ENCODE data around the gene REP15.
A peak's percentile ranks its signal among the peaks of the same experiment; 100 is the strongest.

The REP15 gene

DNA sequence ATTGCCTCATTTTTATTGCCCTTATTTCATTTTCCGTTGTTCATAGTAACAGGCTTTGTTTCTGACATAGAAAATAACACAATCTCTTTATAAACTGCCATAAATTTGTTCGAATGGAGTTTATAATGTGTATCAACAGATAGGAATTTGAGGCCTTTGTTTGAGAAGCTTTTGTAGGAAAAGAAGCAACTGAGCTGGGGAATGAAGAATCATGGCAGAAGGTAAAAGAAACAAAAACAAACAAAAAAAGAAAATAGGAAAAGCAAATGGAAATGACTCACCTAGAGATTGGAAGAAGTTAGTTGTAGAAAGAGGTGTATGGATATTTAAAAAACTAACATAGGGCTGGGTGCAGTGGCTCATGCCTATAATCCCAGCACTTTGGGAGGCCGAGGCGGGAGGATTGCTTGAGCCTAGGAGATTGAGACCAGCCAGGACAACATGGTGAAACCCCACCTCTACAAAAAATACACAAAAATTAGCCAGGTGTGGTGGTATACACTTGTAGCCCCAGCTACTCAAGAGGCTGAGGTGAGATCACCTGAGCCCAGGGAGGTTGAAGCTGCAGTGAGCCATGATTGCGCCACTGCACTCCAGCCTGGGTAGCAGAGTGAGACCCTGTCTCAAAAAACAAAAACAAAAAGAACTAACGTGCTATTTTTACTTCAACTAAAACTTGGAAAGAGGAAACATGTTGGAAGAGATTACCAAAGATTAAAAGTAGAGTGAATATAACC lies 523 bp upstream of the REP15 start:
- TF ChIP-seq CTCF (IDR thresholded peaks at IDR 0.05; ENCODE audit: control insufficient read depth, extremely low read depth, insufficient read depth): no peak
- no peak overlapping the region for H3K4me3 ChIP-seq (ENCODE audit: low read depth, low read length)
- DNase-seq (ENCODE audit: low read depth): no peak

DNA sequence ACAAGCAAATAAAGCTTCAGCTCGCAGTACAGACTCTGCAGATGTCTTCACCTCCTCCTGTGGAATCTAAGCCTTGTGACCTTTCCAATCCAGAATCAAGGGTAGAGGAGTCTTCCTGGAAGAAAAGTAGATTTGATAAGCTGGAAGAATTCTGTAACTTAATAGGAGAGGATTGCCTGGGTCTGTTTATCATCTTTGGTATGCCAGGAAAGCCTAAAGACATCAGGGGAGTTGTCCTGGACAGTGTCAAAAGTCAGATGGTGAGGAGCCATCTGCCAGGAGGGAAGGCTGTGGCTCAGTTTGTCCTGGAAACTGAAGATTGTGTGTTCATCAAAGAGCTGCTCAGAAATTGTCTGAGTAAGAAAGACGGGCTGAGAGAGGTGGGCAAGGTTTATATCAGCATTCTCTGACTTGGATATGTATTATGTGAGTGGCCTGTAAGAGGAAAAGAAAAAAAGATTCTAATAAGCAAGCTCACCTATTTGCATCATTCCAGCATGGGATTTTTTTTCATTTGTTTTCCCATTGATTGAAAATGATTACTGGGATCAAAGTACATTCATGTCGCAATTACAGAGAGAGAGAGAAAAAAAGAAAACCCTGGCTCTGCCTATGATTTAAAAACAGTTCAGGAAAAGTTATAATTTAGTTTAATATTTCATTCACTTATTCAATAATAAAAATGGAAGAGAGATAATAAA lies 767 bp downstream of the REP15 start:
- DNase-seq (ENCODE audit: low read depth): no peak
- no peak overlapping the region for H3K4me3 ChIP-seq (ENCODE audit: low read depth, low read length)
- no peak for TF ChIP-seq CTCF (IDR thresholded peaks at IDR 0.05; ENCODE audit: control insufficient read depth, extremely low read depth, insufficient read depth)

GRCh38 chr12:27703720-27704452 lies 7.6 kb downstream of the REP15 start:
- H3K4me3 ChIP-seq (ENCODE audit: low read depth, low read length): no peak overlapping the region
- peak; percentile 95 for TF ChIP-seq CTCF (IDR thresholded peaks at IDR 0.05; ENCODE audit: control insufficient read depth, extremely low read depth, insufficient read depth)
- DNase-seq (ENCODE audit: low read depth): peak; percentile 75

DNA sequence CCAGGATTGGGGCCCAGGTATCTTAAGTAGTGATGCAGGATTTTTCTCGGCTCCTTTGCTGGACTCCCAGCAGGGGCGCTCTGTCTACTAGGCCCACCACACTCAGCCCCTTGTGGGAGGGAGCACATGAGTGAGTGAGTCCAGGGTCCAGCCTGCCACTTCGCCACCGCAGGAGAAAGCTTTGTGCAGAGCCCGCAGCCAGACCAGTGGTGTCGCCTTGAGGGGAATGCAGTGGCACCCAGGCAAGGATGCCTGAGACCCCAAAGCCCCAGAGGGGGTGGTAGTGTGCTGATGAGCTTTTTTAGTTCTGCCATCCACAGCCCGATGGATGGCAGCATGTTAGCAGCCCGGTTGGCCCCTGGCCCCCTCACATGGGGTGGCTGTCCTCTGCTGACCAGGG lies 9.0 kb downstream of the REP15 start:
- no peak overlapping the region for H3K4me3 ChIP-seq (ENCODE audit: low read depth, low read length)
- no peak for TF ChIP-seq CTCF (IDR thresholded peaks at IDR 0.05; ENCODE audit: control insufficient read depth, extremely low read depth, insufficient read depth)
- DNase-seq (ENCODE audit: low read depth): no peak

DNA sequence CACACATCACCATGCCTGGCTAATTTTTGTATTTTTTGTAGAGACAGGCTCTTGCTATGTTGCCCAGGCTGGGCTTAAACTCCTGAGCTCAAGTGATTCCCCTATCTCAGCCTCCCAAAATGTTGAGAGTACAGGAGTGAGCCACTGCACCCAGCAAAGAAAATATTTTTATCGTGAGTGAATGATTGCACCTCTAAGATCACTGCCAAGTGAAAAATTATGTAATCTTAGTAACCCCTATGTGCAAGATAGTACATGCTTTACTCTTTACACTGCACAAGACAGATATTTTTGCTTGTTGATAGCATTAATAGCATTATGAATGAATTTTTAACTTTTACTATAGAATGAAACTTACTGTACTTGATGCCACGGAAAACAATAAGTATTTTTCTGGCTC lies 11.0 kb downstream of the REP15 start:
- TF ChIP-seq CTCF (IDR thresholded peaks at IDR 0.05; ENCODE audit: control insufficient read depth, extremely low read depth, insufficient read depth): no peak
- no peak overlapping the region for H3K4me3 ChIP-seq (ENCODE audit: low read depth, low read length)

GRCh38 chr12:27709212-27709931 lies 13.1 kb downstream of the REP15 start:
- no peak for TF ChIP-seq CTCF (IDR thresholded peaks at IDR 0.05; ENCODE audit: control insufficient read depth, extremely low read depth, insufficient read depth)
- H3K4me3 ChIP-seq (ENCODE audit: low read depth, low read length): peak overlapping the region; percentile 74
- no peak for DNase-seq (ENCODE audit: low read depth)

More for the DNA sequence above, 11.0 kb downstream of the REP15 start:
- no peak for DNase-seq (ENCODE audit: low read depth)

All from LNCaP clone FGC (cell line).